MM.1S (cell line): ENCODE measurements around the gene MMP25.
"Not testable (repeated sequence)": the region's sequence is repeated elsewhere in the genome, so short reads cannot be mapped to it uniquely, and the experiment has no call there.

Experiments
- DNase-seq: peaks from one replicate; pipeline ENCODE4 v3.0.0-alpha.2; 2015
- H2AFZ ChIP-seq: fragments of 300-600 bp; sonication (generic); 2 replicates; pipeline ENCODE4 v1.6.0; 2016; ENCODE audit warnings: antibody characterized with exemption, low read length
- H3F3A ChIP-seq: fragments of 300-600 bp; sonication (generic); 2 replicates; pipeline ENCODE4 v1.6.1; 2016; ENCODE audit warnings: mild to moderate bottlenecking, antibody characterized with exemption, low read length, moderate library complexity, mixed read lengths; ENCODE audit not compliant: insufficient read depth
- H3K27ac ChIP-seq: fragments of 300-600 bp; sonication (generic); 2 replicates; pipeline ENCODE4 v1.5.1; 2016; ENCODE audit warnings: mild to moderate bottlenecking, low read length
- H3K27me3 ChIP-seq: fragments of 300-600 bp; sonication (generic); replicated peaks from 2 replicates; pipeline ENCODE4 v1.6.0; 2016; ENCODE audit warnings: low read length; ENCODE audit not compliant: insufficient read depth
- H3K36me3 ChIP-seq: fragments of 300-600 bp; sonication (generic); replicated peaks from 2 replicates; pipeline ENCODE4 v1.6.1; 2016; ENCODE audit warnings: mild to moderate bottlenecking, low read length, mixed read lengths; ENCODE audit not compliant: insufficient read depth
- H3K4me1 ChIP-seq: fragments of 300-600 bp; sonication (generic); 2 replicates; pipeline ENCODE4 v1.6.1; 2016; ENCODE audit warnings: low read length, mixed read lengths
- H3K4me2 ChIP-seq: fragments of 300-600 bp; sonication (generic); 2 replicates; pipeline ENCODE4 v1.6.0; 2016; ENCODE audit warnings: low read depth, low read length
- H3K4me3 ChIP-seq: fragments of 300-600 bp; sonication (generic); 2 replicates; pipeline ENCODE4 v1.5.1; 2016; ENCODE audit warnings: low read length, mixed read lengths
- H3K79me2 ChIP-seq: fragments of 300-600 bp; sonication (generic); 2 replicates; pipeline ENCODE4 v1.6.1; 2016; ENCODE audit warnings: mixed run types, low read length, mixed read lengths
- H3K9ac ChIP-seq: fragments of 300-600 bp; sonication (generic); 2 replicates; pipeline ENCODE4 v1.6.1; 2016; ENCODE audit warnings: low read length, mixed read lengths
- H3K9me2 ChIP-seq: fragments of 300-600 bp; sonication (generic); replicated peaks from 2 replicates; pipeline ENCODE4 v1.6.1; 2016; ENCODE audit warnings: mild to moderate bottlenecking, low read length, mixed read lengths; ENCODE audit not compliant: insufficient read depth
- H3K9me3 ChIP-seq: fragments of 300-600 bp; sonication (generic); replicated peaks from 2 replicates; pipeline ENCODE4 v1.6.1; 2016; ENCODE audit warnings: mild to moderate bottlenecking, low read length, mixed read lengths; ENCODE audit not compliant: insufficient read depth
- H4K20me1 ChIP-seq: fragments of 300-600 bp; sonication (generic); 2 replicates; pipeline ENCODE4 v1.6.1; 2016; ENCODE audit warnings: mild to moderate bottlenecking, low read length, moderate library complexity, mixed read lengths; ENCODE audit not compliant: insufficient read depth
- CTCF ChIP-seq: fragments of 300-600 bp; sonication (generic); IDR thresholded peaks from 2 replicates; pipeline ENCODE4 v1.5.1; 2016; ENCODE audit warnings: antibody characterized with exemption, low read length, mixed read lengths
- EZH2 ChIP-seq: fragments of 300-600 bp; sonication (generic); optimal IDR thresholded peaks from 2 replicates; pipeline ENCODE3; 2017; ENCODE audit warnings: low read depth, mild to moderate bottlenecking, antibody characterized with exemption, low read length, mixed read lengths
- EZH2phosphoT487 ChIP-seq: fragments of 300-600 bp; sonication (generic); IDR thresholded peaks from 2 replicates; pipeline ENCODE4 v1.6.1; 2018; ENCODE audit warnings: antibody characterized with exemption, low read length

The MMP25 gene

GRCh38 chr16:3071655-3072054 lies 25.3 kb downstream of the MMP25 start:
- H3K4me3 ChIP-seq: no peak overlapping the region
- no peak overlapping the region for H3K4me2 ChIP-seq
- H3F3A ChIP-seq: 0 out of 2 replicates have a peak, but pooled peaks cover 6% of the 10 kb centered on the region
- no peaks in the 10 kb centered on the region for H3K79me2 ChIP-seq
- H2AFZ ChIP-seq: no peak overlapping the region
- H4K20me1 ChIP-seq: no peaks in the 10 kb centered on the region
- no peak overlapping the region for H3K27ac ChIP-seq
- no peak overlapping the region for H3K9ac ChIP-seq
- H3K27me3 ChIP-seq: peaks cover 3% of the 10 kb centered on the region; the same call in 1 of the 2 replicates
- no peaks in the 10 kb centered on the region for H3K36me3 ChIP-seq
- no peak for DNase-seq
- H3K9me2 ChIP-seq: no peaks in the 10 kb centered on the region
- no peaks in the 10 kb centered on the region for H3K9me3 ChIP-seq
- H3K4me1 ChIP-seq: peaks cover 18% of the 10 kb centered on the region
- TF ChIP-seq EZH2phosphoT487: no peak
- TF ChIP-seq CTCF: no peak
- no peak for TF ChIP-seq EZH2

- H3K9ac ChIP-seq, H3K36me3 ChIP-seq, H3K79me2 ChIP-seq, H3K4me2 ChIP-seq, H2AFZ ChIP-seq, H3K4me3 ChIP-seq, H3K9me3 ChIP-seq, DNase-seq, H3K27ac ChIP-seq, H3K27me3 ChIP-seq, H3K9me2 ChIP-seq, H4K20me1 ChIP-seq, H3F3A ChIP-seq: not testable (repeated sequence)
- peaks cover 20% of the 10 kb centered on the region for H3K4me1 ChIP-seq
These were observed 25.8 kb downstream of the MMP25 start for GRCh38 chr16:3072148-3072547.

GRCh38 chr16:3072576-3073263 lies 26.4 kb downstream of the MMP25 start:
- not testable (repeated sequence) for H3K27me3 ChIP-seq, DNase-seq, H3K9me2 ChIP-seq, H3K4me3 ChIP-seq, H3K9me3 ChIP-seq, H3F3A ChIP-seq, H3K79me2 ChIP-seq, H3K27ac ChIP-seq, H4K20me1 ChIP-seq, H3K9ac ChIP-seq, H2AFZ ChIP-seq, H3K36me3 ChIP-seq, H3K4me2 ChIP-seq
- H3K4me1 ChIP-seq: peaks cover 26% of the 10 kb centered on the region

GRCh38 chr16:3073448-3073847 lies 27.1 kb downstream of the MMP25 start:
- Histone ChIP-seq H3K27ac (no peak overlapping the region), H3F3A (0 out of 2 replicates have a peak, but pooled peaks cover 8% of the 10 kb centered on the region), H3K79me2 (no peaks in the 10 kb centered on the region), H4K20me1 (no peaks in the 10 kb centered on the region), H3K4me2 (no peak overlapping the region), H3K27me3 (peaks cover 11% of the 10 kb centered on the region; the same call in 1 of the 2 replicates), H3K9me2 (no peaks in the 10 kb centered on the region), H3K36me3 (no peaks in the 10 kb centered on the region), H3K9me3 (no peaks in the 10 kb centered on the region), H3K4me3 (no peak overlapping the region), H3K4me1 (peaks cover 27% of the 10 kb centered on the region), H2AFZ (no peak overlapping the region), H3K9ac (no peak overlapping the region)
- DNase-seq: no peak
- no peak for TF ChIP-seq EZH2phosphoT487
- TF ChIP-seq CTCF: no peak
